GM21528 (cell line): ENCODE measurements around the gene ZNF366.

Source experiments
- ATAC-seq: cut with Tn5 transposase; IDR thresholded peaks from one replicate; pipeline ENCODE4 v1.9.1; 2021; ENCODE audit warnings: mild to moderate bottlenecking, moderate library complexity; ENCODE audit not compliant: unreplicated experiment, low FRiP score

The ZNF366 gene

GRCh38 chr5:72522607-72523006 lies 15.4 kb upstream of the ZNF366 start:
- no peak for ATAC-seq

- ATAC-seq = no peak
Observed at GRCh38 chr5:72519111-72519510, 11.9 kb upstream of the ZNF366 start.

- ATAC-seq = no peak
Observed at GRCh38 chr5:72518001-72518683, 10.9 kb upstream of the ZNF366 start.

DNA sequence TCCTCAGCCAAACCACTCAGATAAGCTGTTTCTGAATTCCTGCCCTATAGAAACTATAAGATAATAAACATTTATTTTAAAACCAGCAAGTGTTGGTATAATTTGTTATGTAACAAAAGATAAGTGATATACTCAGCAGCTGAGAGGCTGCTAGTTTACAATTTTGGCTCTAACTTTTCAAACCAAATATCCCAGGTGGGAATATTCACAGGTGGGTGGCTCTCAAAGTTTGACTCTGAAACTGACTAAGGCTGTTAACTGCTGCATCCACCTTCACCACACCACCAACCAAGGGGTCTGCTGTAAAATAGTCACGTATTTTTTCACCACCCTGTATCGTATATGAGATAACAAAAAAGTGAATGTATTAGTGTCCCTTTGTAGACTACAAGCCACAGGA lies 9.7 kb upstream of the ZNF366 start:
- no peak for ATAC-seq

DNA sequence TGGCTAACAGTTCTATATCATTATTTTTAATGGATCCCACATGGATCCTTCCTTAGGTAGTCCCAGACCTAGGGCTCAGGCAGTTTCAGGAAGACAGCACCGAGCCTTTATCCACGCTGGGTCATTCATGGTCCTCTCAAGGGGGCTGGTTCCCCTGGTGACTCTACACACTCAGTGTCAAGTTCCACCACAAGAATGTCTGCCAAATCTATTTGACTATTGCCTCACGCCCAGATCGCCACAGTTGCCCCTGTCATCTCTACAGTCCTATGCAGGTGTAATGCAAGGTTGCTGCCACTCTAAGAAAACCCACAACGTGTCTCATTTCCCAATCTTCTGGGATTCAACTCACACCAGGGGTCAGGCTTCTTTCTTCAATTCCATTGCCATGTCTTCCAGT lies 8.0 kb upstream of the ZNF366 start:
- no peak for ATAC-seq

DNA sequence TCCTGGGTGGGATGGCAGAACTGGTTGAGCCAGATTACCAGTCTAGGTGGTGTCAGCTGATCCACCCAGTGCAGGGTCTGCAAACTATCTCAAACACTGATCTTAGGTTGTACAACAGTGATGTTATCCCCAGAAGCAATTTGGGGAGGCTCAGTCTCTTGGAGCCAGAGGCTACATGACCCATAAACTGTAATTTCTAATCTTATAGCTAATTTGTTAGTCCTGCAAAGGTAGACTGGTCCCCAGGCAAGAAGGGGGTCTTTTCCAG lies 5.3 kb upstream of the ZNF366 start:
- no peak for ATAC-seq

DNA sequence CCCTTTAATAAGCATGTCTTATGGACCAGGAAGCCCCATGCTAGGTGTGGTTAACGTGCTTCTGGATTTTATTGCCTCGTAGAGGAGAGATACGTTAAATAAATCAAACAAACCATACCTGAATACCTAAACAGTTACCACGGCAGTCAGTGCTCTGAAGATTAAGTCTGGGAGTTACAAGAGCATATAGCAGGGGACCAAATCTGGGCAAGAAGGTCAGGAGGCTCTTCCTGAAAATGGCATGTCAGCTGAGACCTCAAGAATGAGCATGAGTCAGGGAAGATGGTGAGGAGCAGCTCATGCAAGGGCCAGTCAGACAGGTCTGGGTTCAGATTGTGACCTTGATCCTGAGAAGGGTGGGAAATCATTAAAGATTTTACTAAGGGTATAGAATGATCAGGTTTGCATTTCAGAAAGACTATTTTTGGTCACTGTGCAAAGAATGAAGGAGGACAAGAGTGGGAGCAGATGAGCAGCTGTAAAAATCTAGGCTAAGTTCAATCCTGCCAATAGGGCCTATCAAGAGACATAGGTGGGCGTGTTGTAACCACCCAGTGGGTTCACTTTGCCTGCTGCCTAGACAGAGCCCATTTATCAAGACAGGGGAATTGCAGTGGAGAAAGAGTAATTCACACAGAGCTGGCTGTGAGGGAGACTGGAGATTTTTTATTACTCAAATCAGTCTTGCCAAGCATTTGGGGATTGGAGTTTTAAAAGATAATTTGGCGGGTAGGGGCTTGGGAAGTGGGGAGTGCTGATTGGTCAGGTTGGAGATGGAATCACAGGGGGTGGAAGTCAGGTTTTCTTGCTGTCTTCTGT lies 4.8 kb upstream of the ZNF366 start:
- no peak for ATAC-seq

- no peak for ATAC-seq
Observed at GRCh38 chr5:72511366-72511765, 4.2 kb upstream of the ZNF366 start.

GRCh38 chr5:72510610-72511181 lies 3.5 kb upstream of the ZNF366 start:
- no peak for ATAC-seq

DNA sequence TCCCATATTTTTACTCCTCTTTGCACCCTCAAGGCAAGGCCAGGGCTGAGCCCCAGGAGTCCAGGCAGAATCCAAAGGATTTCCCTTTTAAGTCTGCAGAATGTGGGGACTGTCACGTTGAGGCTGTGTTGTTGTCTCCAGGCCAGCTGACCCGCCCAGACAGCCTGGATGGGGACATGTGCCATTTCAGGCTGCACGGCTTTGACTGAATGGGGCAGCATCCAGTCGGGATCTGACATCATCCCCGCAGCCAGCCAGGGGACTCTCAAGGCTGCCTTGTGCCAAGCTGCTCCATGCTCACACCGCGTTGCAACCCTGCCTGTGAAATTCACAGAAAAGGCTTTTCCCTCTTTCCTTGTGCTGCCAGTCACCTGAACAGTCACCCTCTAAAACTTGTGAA lies 2.2 kb upstream of the ZNF366 start:
- no peak for ATAC-seq

DNA sequence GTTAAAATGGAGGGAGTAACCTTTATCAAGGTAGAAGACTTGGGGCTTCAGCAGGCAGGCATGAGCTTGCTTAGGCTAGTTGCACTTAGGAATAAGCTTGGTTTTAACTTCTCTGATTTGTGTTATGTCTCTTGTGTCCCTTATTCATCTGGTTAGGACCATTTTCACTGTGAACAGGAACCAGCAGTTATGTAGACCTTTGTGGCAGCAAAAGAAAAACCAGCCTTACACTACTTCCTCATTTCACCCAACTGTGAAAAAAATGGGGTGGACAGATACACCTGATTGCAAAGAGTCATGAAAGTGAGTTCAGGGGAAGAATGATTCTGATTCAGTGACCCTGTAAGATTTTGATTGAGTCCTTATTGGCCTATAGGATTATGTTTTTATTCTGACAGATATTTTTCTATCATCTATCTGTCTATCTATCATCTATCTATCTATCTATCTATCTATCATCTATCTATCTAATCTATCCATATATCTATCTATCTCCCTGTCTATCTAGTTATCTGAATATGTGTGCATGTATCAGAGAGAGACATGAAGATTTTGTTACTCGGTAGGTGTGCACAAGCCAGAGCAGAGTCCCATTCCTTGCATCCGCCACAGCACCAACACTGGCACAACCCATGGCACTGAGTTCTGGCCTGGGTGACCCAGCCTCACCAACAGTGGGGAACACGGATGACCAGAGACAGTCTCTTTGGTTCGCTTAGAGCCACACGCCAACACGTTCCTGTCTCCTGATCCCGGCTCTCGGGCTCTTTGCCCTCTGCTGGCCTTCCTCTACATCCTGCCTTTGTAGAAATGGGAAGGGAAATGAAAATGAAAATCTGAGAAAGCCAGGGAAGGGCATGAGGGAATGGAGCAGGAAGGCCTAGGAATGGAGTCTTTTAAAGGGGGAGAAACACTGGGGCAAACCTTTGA lies 1.3 kb upstream of the ZNF366 start:
- ATAC-seq = peak; percentile 93

- ATAC-seq = no peak
Observed at GRCh38 chr5:72507907-72508238, 663 bp upstream of the ZNF366 start.

- ATAC-seq = no peak
Observed at GRCh38 chr5:72506158-72506549, 1.1 kb downstream of the ZNF366 start.

GRCh38 chr5:72505539-72506157 lies 1.6 kb downstream of the ZNF366 start:
- no peak for ATAC-seq

DNA sequence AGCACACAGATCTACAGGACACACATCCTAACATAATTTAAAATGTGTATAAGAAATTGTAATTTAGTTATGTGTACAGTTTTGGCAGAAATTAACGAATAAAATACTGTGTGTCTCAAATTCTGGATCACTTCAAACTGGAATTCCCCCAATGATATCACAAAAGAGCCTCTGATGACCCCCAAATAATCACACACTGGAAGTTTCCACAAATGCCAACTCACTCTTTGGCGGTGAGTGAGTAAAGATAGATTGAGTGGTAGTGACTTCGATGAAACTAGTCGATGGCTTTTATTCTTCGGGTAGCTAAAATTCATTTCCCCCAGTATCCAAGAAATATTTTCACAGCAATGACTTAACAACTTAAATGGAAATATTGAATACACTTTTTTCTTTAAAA lies 2.2 kb downstream of the ZNF366 start:
- no peak for ATAC-seq

DNA sequence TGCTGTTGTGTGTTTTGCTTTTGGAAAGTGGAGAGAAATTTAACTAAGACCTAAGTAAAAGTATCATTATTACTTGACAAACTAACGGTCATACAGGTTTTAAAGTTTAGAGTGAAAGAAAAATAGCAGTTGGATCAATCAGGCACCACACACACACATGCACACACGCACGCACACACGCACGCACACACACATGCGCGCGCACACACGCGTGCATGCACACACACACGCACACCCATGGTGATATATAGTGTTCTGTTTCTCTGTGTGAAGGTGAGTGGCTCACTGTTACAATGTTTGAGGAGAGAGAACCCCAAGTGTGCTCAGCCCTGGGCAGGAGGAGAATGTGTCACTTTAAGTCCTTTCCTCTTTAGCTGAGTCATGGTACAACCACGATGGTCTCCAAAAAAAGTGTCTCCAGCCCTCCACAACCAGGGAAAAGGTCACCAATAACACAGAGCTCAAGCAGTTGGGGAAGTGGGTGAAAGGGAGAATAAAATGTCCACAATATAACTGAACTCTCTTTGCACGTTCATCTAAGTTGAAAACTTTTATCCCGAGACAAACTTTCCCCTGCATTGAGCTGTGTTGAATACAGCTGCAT lies 3.2 kb downstream of the ZNF366 start:
- ATAC-seq = no peak

- ATAC-seq = no peak
Observed at GRCh38 chr5:72501488-72501887, 5.7 kb downstream of the ZNF366 start.

DNA sequence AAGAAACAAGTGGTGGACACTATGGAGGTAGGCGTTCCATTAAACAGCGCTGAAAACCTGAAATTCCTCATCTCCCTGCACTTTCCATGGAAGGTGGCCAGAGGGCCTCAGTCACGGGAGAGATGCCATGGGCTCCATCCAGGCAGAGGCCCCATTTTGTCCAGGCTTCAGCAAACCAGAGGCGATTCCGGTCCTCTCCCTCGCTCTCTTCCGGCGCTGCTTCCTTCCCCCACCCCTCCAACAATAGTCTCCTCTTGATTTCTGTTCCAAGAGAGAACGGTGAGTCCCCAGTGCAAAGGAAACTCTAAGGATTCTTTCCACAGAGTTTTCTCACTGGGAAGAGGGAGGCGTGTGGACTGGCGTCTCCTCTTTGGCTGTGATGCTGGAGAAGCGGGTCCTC lies 7.5 kb downstream of the ZNF366 start:
- no peak for ATAC-seq

DNA sequence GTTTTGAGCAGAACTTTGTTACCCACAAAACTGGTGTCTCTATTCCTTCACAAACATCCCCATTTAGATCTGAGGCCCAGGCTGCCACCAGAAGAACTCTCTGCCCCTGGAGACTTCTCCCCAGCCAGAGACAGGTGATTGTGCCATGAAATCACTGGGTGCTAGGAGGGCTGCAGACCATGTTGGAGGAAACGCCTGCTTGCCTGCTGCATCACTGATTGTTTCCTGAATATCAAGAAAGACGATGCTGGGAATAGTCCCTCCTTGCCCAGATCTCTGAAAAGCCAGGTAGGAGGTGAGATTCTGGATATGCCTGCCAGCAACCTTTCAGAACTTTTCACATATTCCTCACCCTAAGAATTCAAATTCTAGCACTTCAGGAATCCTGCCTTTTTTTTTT lies 8.1 kb downstream of the ZNF366 start:
- no peak for ATAC-seq

DNA sequence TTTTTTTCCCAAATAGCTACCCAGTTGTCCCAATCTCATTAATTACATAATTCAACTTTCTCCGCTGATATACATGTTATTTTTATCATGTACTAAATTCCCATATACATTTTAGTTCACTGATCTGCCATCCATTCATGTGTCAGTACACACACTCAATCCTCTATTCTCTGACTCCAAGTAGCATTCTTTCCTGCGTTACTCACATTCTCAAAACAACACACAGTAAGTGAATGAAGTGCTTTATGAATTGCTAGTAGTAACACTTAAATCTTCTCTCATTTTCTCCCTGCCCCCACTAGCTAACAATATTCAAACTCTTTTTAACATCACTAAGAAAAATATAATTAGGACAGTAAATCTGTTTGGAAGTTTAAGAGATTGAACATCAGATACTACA lies 8.9 kb downstream of the ZNF366 start:
- no peak for ATAC-seq
